NT2/D1 (cell line): Measurements from ENCODE around the gene HBEGF.

ENCODE experiments used
- SUZ12 ChIP-seq: IDR thresholded peaks from 2 replicates; pipeline ENCODE4 v1.6.1; 2011; ENCODE audit not compliant: insufficient read length, insufficient read depth; ENCODE audit errors: extremely low read depth
- ZNF274 ChIP-seq: IDR thresholded peaks from 2 replicates; pipeline ENCODE4 v1.6.1; 2011; ENCODE audit warnings: mild to moderate bottlenecking, low read depth, low read length

DNA sequence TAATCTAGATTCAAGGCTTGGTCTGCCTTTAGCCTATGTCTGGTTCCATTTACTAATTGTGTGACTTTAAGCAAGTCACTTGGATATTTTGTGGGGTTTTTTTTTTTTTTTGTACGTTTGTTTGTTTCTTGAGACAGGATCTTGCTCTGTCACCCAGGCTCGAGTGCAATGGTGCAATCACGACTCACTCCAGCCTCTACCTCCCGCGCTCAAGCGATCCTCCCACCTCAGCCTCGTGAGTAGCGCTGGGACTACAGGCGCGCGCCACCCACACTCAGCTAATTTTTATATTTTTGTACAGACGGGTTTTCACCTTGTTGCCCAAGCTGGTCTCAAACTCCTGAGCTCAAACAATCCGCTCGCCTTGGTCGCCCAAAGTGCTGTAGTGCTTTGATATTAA is 42.4 kb downstream of the HBEGF start:
- no peak for TF ChIP-seq ZNF274
- TF ChIP-seq SUZ12 = no peak
